Umbilical cord (tissue), 2 donors: Measurements from ENCODE around the gene SYNGR2. TPM values are rescaled to one million over a fixed set of nuclear protein-coding genes. Genes with fewer than 3 reads are reported as not detected.
A peak's percentile ranks its signal among the peaks of the same experiment; 100 is the strongest.
"Not testable (repeated sequence)": the region's sequence is repeated elsewhere in the genome, so short reads cannot be mapped to it uniquely, and the experiment has no call there.

ENCODE experiments used
- DNase-seq: peaks from one replicate; pipeline ENCODE4 v3.0.0-alpha.2; 2015; ENCODE audit warnings: low spot score
- total RNA-seq: library from RNA; depleted of rRNA; stranded (reverse); fragments of >200 nt; gene quantifications from one replicate; pipeline ENCODE4 v1.2.3, GENCODE V29; 2014; ENCODE audit warnings: low replicate concordance; ENCODE audit not compliant: insufficient read depth

The SYNGR2 gene
- total RNA-seq, 1 donor from 2014 or later = 31.8 TPM

DNA sequence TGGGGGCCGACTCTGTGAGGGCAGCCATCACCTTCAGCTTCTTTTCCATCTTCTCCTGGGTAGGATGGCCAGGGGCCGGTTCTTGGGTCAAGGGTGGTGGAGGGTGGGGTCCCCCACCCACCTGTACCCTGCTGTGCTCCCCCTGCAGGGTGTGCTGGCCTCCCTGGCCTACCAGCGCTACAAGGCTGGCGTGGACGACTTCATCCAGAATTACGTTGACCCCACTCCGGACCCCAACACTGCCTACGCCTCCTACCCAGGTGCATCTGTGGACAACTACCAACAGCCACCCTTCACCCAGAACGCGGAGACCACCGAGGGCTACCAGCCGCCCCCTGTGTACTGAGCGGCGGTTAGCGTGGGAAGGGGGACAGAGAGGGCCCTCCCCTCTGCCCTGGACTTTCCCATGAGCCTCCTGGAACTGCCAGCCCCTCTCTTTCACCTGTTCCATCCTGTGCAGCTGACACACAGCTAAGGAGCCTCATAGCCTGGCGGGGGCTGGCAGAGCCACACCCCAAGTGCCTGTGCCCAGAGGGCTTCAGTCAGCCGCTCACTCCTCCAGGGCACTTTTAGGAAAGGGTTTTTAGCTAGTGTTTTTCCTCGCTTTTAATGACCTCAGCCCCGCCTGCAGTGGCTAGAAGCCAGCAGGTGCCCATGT, 3.3 kb downstream of the SYNGR2 start:
- DNase-seq = not testable (repeated sequence)

DNA sequence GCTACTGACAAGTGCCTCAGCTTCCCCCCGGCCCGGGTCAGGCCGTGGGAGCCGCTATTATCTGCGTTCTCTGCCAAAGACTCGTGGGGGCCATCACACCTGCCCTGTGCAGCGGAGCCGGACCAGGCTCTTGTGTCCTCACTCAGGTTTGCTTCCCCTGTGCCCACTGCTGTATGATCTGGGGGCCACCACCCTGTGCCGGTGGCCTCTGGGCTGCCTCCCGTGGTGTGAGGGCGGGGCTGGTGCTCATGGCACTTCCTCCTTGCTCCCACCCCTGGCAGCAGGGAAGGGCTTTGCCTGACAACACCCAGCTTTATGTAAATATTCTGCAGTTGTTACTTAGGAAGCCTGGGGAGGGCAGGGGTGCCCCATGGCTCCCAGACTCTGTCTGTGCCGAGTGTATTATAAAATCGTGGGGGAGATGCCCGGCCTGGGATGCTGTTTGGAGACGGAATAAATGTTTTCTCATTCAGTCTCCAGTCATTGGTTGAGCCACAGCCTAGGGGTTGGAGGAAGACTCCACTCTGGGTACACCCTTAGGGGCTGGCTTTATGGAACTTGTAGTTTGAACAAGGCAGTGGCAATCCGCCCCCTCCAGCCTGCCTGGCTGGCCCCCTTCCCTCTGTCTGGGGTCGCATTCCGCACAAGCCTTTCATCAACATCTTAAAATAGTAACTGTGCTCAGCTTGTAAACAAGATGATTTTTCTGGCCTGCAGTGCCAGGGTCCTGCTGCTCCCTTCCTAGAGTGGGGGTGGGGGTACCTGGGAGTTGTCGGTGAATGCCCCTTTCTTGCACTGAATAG, 4.1 kb downstream of the SYNGR2 start:
- DNase-seq = peak; percentile 37

DNA sequence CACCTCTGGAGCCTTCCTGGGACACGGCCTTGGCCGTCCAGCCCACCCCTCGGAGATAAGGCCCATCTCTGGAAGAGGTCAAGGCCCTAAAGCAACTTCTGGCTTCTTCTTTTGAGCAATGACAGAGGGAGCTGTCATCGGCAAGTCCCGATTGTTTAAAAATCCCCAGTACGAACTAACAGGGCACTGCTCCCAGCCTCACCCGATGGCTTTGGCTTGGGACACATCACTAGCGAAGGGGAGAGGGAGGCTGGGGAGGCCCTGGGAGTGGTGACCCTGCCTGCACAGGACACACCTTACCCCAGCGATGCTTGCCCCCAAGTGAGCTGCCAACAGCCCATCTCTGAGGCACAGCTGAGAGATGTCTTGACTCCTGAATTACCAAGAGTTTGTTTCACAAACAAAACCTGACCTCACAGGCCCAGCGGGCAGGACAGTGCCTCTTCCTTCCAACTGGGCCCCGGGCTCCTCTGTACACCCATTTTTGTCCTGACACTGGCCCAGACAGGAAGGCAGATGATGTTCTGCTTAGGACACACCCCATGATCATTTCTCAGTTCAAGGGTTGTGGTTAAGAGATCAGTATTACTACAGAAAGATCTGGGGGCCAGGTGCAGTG, 4.8 kb downstream of the SYNGR2 start:
- no peak for DNase-seq

DNA sequence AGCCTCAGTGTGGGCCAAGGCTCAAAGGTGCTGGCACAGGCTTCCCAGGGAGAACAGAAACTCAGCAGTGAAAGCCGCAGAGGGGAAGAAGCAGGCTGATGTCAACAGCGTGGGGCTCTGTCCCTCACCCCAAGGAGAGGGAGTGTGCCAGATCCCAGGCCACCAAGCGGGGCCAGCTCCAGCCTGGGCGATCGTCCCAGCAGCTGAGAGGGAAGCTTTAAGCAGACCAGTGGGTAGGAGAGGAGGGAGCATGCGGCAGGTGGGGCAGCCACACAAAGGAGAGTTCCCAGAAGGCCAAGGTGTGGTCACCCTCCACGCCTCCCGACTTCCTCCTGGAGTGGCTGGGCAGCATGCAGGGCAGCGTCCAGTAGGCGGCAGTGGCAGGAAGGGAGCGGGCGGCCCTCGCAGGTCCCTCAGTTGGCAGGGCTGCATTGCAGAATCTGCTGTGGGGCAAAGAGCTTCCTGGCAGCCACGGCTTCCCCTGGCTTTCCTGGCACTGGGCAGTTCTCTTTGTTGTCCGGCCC, 6.0 kb downstream of the SYNGR2 start:
- peak; percentile 63 for DNase-seq

DNA sequence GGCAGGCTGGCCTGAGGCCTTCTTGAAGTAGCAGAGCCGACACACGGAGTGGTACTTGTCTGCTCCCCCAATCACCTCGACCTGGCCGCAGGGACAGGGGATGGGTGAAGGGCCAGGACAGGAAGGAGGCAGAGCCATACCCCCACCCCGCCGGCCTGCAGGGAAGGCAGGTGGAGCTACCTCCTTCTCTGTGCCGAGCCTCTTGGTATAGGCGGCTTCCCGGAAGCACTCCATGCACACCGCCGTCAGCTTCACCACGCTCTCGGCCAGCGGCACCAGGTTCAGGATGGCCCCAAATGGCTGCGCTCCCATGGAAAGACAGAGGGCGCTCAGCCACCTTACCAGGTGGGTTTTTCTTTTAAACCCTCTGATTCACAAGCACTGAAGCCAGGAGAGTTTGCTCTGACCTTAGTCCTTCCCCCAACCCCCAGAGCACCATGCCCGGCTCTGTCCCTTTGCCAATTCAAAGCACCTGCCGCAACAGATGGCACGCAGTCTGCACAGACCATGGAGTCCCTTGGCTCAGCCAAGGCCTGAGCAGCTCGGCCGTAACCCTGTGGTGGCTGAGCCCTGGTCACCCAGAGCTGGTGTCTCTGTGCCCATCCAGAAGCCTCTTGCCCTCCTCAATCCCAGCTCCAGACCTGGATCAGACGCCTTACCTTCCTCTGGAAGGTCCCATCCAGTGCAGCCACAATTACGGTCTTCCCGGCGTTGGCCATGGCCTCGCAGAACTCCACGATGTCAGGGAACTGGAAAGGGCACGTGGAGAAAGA, 6.7 kb downstream of the SYNGR2 start:
- no peak for DNase-seq

DNA sequence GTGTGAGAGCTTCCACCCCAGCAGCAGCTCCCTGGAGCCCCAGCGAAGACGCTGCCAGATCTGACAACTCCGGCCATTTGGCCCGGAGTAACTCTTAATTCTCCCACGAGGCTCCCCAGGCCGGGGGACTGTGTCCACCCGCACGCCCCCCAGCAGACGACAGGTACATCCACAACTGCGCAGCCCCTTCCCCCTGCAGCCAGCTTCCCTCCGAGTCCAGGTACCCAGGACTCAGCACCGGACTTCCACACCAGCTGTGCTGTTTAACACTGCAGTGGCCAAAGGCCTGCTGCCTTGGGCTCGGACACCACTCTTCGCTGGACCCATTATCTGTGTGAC, 7.2 kb downstream of the SYNGR2 start:
- DNase-seq = no peak

DNA sequence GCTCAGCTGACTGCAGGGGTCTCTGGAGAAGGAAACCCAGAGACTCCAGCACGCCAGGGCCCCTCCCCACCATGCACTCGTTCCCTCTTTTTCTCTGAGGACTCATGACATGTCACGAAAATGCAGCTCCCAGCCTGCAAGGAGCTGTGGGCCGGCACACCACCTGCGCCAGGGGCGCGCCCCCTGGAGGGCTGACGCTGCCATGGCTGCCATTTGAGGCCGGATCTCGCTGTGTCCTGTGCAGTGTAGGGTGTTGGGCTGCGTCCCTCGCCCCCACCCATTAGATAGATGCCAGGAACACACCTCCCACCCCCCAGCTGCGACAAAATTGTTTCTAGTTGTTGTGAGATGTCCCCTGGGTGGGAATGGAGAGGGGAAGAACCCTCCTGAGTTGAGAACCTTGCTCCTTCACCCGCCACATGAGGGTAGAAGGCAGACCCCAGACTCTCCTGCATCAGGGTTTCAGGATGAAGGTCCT, 8.2 kb downstream of the SYNGR2 start:
- peak; percentile 53 for DNase-seq

DNA sequence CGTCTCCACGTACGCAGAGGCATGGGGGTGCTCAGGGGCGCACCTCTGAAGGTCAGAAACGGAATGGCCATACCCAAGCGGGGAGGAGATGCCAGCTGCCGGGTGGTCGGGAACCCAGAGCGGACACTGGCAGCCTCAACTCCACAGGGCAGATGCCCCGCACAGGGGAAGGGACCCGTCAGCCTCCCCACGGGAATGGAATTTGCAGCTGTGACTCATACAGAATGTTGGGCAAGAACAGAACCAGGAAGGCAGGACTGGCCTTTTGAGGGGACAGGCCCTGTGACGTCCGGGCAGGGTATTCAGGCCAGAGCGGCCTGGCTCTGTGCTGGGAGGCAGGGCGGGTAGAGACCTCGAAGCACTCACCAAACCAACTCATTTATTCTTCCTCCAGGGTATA, 11.0 kb downstream of the SYNGR2 start:
- no peak for DNase-seq

DNA sequence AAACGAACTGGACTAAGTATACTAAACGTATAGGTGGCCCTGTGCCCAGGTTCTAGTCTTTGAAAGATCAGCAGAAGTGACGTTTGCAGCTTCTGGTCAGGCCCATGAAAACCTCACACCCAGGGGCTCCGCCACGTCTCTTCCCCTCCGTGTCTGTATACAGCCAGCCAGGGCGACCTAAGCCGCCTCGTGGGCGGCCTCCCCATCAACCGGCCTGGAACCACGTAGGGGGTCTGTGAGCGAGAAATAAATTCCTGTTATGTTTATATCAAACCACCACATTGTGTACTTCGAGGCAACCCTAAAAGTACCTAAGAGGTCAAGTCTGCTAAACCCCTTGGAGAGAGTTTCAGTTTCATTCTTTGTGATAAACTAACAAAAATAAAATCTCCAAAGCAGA, 11.7 kb downstream of the SYNGR2 start:
- no peak for DNase-seq

DNA sequence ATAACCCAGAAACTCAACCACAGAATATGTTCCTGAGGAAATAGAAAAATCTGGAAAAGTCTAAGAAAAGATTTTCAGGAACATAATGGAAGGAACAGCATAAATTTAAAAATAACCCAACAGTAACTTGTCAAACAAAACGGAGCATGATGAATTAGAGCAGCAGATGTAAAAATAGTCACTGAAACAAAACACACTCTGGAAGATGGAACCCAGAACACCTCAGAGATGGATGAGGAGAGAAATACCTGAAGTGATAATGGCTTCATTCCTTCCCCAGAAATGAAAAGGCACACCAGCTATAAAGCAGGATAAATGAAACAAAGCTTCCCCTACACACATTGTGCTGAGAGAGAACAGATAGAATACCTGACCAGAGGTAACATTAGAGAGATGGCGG, 12.1 kb downstream of the SYNGR2 start:
- no peak for DNase-seq

DNA sequence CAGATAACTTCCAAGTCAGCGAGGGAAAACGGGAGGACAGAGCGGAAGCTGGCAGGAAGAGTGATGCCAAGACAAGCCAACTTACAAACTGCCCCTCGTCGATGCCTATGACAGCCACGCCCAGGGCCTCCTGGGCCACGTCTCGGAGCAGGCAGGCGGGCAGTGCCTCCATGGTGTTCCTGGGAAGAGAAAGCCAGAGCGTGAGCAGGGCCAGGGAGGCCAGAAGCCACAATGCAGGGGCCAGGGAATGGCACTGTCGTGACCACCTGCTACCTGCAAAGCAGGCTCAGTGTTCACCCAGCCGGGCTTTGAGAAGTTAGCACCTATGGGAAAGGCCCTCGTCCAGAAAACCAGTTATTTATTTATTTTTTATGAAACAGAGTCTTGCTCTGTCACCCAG, 14.1 kb downstream of the SYNGR2 start:
- DNase-seq = no peak

DNA sequence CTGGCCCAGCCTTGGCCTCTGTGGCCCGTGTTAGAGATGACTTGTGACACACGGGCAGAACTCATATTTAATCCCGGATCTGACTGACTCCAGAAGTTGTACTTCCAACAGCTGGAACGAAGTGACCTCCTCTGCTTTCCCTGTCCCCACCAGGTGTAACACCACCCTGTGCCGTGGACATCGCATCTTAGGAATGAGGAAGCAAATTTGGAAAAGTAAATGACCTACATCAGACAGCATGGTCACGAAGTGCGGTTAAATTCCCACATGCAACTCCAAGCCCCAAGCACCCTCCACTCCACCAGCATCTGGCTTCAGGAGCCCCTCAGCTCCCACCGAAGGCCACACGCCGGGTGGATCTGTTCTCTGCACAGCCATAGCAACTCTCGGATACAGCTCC, 15.5 kb downstream of the SYNGR2 start:
- no peak for DNase-seq

DNA sequence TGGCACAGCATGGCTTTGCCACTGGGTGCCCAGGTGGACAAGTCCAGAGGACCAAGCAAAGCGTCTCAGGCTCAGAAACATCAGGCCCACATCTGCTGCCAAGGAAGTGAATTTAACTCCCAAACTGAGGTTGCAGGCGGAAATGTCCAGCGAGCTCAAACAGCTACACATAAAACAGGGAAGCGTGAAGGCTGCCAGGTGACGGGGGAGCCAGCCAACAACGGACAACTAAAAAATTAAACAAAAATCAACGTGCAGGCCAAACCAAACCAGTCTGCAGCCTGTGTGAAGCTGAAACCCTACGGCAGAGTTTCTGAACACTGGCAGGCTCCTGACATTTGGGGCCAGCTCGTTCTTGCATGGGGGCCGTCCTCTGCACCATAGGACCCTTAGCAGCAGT, 16.0 kb downstream of the SYNGR2 start:
- DNase-seq = no peak

DNA sequence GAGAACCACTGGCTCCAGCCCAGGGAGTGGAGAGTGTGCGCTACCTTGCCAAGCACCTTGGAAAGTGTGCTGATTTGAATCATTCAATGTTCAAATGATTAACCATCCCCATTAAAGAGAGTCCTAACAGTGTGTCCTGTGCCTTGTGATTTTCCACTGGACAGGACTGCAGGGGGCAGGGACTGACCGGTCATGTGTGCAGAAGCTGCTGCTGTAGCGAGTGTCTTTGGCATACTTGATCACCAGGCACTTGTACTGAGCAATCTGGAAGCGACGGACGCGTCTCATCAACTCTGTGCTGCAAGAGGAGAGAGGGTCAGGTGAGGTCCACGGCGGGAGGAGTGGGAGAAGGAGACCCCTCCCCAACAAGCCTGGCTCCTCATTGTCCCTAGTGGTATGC, 16.5 kb downstream of the SYNGR2 start:
- DNase-seq = no peak

DNA sequence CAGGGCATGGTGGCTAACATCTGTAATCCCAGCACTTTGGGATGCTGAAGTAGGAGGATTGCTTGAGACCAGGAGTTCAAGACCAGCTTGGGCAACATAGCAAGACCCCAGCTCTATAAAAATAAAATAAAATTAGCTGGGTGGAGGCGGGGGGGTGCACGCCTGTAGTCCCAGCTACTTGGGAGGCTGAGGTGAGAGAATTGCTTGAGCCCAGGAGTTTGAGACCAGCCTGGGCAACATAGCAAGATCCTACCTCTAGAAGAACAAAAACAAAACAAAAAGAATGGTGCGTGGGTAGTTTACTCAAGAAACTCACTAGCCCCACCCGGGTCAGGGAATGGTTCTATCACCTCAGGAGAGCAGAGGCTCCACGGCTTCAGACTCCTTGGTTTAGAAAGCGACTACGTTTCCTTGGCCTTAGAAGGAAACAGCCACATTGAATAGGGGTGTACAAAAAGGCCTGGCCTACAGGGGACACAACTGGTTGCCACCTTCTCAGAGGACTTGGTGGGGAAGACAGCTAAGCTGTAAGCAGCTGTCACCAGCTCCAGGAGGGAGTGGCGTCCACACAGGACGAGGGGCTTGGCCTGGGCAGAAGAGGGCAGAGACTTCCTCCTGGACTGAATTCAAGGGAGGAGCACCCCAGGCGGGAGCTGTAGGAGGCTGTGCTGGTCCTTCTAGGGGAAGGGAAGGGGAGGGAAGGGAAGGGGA, 17.8 kb downstream of the SYNGR2 start:
- DNase-seq = peak; percentile 60

DNA sequence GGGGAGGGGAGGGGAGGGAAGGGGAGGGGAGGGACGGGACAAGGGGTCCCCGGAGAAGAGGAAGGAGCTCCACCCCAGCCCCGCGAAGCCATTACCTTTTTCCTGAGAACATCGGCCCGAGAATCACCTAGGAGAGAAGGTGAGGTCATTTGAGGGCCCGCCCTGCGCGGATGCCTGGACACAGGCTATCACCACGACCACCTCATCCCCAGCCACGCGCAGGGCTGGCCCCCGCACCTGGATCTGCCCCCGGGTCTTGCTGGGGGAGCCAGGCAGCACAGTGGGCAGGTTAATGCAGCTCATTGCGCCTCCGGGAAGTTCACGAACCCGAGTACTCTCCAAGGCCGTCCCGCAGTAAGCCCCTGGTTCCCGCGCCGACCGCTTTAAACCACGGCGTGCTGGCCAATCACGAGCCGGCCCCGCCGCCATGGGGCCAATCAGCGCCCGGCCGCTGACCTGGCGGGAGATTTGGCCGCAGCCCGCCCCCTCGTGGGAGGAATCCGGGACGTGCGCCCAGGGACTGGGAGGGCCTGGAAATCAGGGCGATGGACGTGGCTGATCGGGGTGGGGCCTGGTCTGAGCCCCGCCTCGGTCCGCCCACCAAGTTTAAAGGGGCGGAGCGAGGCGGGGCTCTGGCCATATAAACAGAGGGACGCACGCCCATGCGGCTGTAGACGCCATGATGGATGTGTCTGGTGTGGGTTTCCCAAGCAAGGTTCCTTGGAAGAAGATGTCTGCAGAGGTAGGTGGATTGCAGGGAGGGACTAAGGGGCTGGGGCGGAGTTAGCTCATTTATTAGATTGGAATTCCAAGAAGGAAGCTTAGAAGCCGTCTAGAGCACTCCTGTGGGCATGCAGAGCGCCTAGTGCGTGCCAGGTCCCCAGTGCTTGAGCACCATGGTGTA, 18.6 kb downstream of the SYNGR2 start, which contains the start of the genes AFMID and TK1:
TSS of gene AFMID (plus strand) at position 671 of the 904 bp plus-strand sequence. CDS start at position 680, 9 bp downstream.
TSS of gene TK1 (minus strand) at position 361 of the 904 bp plus-strand sequence. CDS start at position 303, 58 bp downstream.
- peak; percentile 97 for DNase-seq

DNA sequence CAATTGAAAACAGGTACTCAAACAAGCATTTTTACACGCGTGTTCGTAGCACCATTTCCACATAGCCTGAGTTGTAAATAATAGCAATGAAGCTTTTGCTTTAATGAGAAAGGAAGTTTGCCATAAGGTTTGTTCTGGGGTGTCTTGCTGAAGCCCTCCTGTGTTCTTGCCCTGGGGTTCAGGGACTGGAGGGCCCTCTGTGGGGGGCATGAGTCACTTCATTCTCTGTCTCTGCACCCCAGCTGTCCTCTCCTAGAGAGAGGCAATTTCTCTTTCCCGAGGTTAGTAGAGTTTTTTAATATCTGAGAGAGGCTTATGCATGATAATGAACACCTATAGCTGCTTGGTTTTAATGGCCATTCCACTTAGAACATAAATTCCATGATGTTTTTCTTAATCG, 28.3 kb downstream of the SYNGR2 start:
- no peak for DNase-seq

DNA sequence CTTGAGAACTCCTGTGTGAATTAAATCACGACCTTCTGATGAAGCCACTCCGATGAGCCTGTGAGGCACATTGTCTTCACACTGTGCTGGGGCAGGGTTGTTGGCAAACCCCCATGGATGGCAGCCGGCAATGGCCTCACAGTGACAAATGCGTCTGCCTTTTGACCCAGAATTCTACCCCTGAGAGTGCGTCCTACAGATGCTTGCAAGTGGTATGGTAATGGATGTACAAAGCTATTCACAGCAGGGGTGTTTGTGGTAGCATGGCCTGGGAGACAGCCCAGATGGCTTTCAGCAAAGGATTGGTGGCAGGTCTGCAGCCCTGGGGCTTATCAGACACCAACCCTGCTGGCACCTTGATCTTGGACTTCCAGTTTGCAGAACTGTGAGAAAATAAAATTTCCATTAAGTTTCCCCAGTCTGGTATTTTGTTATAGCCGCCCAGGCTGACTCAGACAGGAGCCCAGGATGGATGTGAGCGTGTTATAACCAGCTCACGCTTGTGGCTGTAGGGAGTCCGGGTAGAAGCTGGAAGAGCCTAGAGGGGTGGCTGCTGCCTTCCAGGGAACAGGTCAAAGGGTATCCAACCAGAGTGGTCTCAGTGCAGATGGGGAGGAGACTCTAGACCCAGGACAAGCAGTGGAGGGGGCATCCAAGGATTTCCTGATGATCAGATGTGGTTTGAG, 28.9 kb downstream of the SYNGR2 start:
- DNase-seq = no peak

DNA sequence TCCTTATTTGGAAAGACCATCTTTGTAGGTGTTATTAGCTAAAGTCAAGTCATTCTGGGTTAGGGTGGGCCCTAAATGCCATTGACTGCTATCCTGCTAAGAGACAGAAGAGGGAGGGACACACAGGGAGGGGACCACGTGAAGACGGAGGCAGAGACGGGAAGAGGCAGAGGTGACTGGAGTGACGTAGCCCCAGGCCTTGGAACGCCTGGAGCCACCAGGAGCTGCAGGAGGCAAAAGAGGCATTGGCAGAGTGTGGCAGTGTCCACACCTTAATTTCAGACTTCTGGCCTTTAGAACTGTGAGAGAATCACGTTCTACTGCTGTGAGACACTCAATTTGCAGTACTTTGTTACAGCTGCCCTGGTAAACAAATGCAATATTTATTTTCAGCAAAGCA, 32.1 kb downstream of the SYNGR2 start:
- DNase-seq = no peak
